Measurements from ENCODE around the gene CNNM3.
"Not testable (repeated sequence)": the region's sequence is repeated elsewhere in the genome, so short reads cannot be mapped to it uniquely, and the experiment has no call there.

Gene CNNM3

GRCh38 chr2:96816127-96816835 is at the start of gene CNNM3:
TSS of gene CNNM3 (plus strand) at chr2:96816268. CDS start at chr2:96816278, 10 bp downstream.
- peak; percentile 86 to 93 (median 91) for DNase-seq

DNA sequence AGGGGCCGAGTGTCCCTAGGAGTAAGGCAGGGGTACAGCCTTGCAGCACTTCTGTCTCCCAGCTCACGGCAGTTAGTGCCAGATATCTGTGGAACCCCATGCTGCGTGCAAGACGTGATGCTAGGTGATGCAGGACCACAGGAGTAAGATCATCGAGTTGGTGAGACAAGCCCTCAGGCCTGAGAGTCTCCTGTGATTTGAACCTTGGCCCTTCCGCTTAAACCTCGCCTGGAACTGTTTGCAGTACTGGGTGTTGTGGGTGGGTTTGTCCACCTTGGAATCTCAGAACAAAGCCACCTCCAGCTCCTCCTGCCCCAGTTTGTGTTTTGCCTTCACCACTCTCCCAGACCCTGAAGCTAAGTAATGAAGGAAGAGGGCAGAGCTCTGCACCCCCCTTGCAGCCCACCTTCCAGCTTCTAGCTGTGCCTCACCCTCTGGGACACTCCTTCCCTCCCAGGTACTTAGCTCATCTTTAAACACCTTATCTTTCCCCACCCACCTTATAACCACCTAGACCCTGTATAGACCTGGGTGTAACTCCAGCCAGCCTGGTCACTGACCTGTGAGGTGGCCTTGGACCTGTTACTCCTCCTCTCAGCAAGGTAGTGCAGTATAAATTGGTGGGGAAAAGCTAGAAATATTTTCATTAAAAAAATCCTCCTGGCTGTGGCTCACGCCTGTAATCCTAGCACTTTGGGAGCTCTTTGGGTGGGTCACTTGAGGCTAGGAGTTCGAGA is 48.8 kb upstream of the CNNM3 start:
- no peak for DNase-seq

- no peak for DNase-seq
Measured at GRCh38 chr2:96768083-96768561, 47.9 kb upstream of the CNNM3 start.

- DNase-seq, result no peak
Measured at GRCh38 chr2:96769814-96770213, 46.3 kb upstream of the CNNM3 start.

GRCh38 chr2:96770442-96771202 is 45.4 kb upstream of the CNNM3 start:
- DNase-seq, result no peak

DNA sequence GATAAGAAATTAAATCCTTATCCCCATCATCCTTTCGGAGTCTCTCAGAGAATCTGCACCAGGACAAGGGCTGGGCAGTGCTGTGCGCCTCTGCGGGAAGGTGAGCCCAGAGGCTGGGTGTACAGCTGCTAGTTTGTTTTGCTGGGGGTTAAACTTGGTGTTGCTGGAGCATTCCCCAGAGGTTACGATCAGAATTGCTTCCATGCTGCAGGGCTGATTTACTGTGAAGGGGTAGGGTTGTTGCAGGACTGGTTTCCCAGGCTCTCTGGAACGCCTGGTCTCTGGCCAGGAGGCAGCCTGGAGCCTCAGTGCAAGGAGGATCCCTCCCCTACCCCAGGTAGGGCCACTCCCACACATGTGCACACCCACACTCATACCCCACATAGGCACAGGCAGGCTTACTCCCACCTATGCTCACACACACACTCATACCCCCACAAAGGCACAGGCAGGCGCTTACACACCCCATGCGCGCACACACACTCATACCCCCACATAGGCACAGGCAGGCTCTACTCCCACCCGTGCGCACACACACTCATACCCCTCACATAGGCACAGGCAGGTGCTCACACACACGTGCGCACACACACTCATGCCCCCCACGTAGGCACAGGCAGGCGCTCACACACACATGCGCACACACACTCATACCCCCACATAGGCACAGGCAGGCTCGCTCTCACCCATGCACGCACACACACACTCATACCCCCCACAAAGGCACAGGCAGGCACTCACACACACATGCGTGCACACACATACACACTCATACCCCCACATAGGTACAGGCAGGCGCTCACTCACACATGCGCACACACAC is 44.1 kb upstream of the CNNM3 start:
- no peak for DNase-seq

- no peak for DNase-seq
Measured at GRCh38 chr2:96772903-96773671, 43.0 kb upstream of the CNNM3 start.

DNA sequence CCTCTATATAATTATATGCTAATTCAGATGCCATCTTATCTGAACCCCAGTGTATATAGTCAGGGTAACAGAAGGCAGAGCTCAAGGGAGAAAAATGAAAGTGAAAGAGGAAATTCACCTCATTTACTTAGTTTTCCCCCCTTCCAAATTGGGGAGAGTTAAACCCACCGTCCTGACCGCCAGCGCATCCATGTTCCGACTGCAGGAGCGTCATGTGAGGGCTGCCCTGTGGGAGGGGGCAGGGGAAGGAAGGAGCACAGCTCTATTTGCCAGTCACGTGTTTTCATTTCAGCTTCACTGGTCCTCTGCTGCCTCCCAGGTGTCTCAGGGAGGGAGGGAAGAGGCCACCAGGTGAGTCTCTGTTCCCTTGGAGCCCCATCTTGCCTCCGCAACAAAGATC is 42.1 kb upstream of the CNNM3 start:
- DNase-seq, result peak; percentile 19 to 53 (median 38)

DNA sequence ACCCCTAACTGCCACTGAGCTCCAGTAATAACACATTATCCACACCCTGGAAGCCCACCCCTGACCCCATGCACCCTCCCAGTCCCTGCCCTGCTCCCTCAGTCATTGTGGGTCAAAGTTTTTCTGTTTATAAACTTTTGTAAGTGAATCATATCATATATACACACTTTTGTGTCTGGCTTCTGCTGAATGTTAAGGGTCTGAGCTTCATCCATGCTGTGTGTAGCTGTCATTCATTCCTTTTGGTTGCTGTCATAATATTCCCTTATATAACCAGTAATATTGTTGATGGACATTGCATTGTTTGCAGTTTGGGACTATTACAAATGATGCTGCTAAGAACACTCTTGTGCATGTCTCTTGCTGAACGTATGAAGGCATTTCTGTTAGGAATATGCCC is 40.9 kb upstream of the CNNM3 start:
- no peak for DNase-seq

GRCh38 chr2:96783388-96783787 is 32.7 kb upstream of the CNNM3 start:
- DNase-seq, result no peak

GRCh38 chr2:96787411-96787810 is 28.7 kb upstream of the CNNM3 start:
- DNase-seq, result no peak

DNA sequence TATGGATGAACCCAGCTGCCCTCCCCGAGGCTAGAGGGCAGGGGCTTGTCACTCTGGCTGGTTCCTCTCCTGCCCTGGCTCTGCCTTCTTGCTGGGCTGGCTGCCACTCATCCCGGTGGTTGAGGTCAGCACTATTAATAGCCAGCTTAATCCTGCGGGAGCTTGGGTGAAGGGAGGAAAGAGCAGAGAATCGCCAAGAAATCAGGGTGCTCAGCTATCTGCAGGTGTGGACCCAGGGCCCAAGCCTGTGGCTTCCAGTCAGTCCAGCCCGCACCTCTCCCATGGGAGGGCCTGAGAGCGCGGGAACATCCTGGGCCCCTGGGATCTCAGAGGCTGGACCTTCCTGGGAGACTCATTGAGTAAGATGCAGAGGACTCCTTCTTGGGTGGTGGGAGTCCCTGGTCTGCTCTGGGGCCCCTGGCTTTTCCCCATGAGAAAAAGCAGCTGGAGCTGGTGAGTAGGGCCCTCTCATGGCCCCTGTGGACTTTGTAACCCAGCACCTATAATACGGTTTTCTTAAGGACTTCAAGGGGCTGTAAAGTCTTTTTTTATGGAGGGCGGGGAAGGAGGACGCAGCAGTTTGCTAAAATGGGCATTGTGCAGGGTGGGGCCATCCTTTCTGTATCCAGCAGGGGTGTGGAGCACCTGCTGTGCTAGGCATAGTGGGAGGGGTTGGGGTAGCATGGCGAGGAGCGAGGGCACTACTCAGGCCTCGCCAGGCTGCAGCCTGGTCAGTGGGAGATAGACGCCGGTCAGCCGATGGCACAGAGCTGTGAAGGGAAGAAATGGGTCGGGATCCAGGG is 27.4 kb upstream of the CNNM3 start:
- DNase-seq, result no peak

DNA sequence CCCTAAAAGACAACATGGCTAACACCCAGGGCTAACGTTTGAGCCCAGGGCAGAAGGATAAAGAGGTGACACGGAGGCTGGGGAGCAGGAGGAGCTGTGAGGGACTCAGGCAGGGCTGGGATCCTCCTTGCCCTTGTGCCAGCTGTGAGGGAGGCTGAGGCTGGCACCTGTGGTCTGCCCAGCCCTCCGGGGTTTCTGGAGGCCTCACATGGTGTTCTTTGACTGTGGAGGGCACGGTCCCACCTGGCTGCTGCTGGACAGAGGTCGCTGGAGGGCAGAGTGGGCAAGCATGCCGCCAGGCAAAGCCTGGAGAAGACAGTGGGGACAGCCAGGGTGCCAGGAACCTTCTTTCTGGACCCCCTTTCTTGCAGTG is 26.8 kb upstream of the CNNM3 start:
- DNase-seq, result no peak

- DNase-seq, result no peak
Measured at GRCh38 chr2:96792772-96793749, 23.0 kb upstream of the CNNM3 start.

- DNase-seq, result no peak
Measured at GRCh38 chr2:96795076-96795475, 21.0 kb upstream of the CNNM3 start.

DNA sequence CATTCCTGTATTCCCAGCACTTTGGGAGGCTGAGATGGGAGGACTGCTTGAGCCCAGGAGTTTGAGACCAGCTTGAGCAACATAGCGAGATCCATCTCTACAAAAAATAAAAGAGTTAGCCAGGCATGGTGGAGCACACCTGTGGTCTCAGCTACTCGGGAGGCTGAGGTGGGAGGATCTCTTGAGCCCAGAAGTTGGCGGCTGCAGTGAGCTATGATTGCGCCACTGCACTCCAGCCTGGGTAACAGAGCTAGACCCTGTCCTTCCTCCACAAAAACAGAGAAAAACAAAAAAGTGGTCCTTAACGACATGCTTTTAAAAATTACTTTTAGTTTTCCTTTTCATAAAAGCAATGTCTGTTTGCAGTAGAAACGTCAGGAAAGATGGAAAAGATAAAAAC is 19.6 kb upstream of the CNNM3 start:
- not testable (repeated sequence) for DNase-seq

GRCh38 chr2:96797066-96797625 is 18.9 kb upstream of the CNNM3 start:
- no peak for DNase-seq

DNA sequence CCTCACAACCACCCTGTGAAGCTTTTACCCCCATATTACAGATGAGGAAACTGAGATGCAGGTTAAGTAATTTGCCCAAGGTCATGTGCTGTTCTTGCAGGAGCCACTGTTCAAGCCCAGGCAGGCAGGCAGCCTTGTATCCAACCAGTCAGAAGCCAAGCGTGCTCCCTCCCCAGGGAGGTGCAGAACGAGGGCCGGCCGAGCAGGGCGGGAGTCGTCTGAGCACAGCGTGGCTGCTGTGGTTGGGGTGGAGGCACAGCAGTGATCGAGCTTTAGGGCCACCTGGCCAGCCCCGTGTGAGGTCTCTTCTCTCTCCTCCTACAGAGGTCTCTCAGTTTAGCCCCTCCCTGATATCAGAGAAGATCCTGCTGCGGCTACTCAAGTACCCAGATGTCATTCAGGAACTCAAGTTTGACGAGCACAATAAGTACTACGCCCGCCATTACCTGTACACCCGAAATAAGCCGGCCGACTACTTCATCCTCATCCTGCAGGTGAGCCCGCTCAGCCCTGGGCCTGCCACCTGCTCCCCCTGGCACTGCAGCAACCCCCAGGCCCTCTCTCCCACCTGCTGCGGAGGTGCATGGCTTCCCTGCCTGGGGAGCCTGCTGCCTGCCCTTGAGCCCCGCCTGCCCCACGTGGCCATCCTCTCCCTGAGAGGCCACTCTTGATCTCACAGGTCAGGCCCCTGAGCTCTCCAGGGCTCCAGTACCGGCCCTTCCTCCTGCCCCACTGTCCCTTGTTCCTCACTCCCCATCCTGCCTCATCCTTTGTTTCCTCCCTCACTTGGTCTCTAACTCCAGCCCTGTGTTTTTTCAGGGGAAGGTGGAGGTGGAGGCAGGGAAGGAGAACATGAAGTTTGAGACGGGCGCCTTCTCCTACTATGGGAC is 17.1 kb upstream of the CNNM3 start:
- no peak for DNase-seq

DNA sequence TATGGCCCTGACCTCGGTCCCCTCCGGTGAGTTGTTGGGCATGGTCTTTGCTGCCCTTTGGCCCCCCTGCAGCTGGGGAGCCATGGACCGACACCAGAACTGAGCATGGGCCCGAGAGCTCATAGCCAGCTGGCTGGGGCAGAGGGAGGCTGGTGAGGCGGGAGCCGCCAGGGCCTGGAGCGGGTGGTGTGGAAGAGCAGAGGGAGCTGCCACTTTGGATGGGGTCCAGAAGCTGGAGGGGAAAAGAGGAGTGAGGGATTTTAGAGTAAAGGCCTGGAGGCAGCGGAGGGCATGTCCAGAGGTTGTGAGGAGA is 16.5 kb upstream of the CNNM3 start:
- no peak for DNase-seq
